ENCODE results near the gene ABHD16A. TPM values are rescaled to one million over a fixed set of nuclear protein-coding genes. Genes with fewer than 3 reads are reported as not detected.

ABHD16A gene
- total and polyA plus RNA-seq, 4 donors, result 26.6 to 59.4 (median 34.9) TPM

- H3K4me3 ChIP-seq (ENCODE audit: low read depth in 1 of 3, low read length in 3 of 3), result no peak overlapping the region
- peaks cover 0 to 27% (median 22%) of the 10 kb centered on the region in 4 donors for H3K4me1 ChIP-seq (ENCODE audit: control insufficient read depth in 4 of 4, insufficient read depth in 4 of 4, low read length in 3 of 4)
- no peaks in the 10 kb centered on the region for H3K9me3 ChIP-seq (ENCODE audit: control insufficient read depth in 4 of 4, low read length in 3 of 4)
- no peaks in the 10 kb centered on the region for H3K27me3 ChIP-seq (ENCODE audit: control insufficient read depth in 4 of 4, insufficient read depth in 4 of 4, low read length in 3 of 4)
- H3K27ac ChIP-seq (ENCODE audit: low read depth in 1 of 2, low read length in 2 of 2), result no peak overlapping the region
- 91% methylated on average over 9 of the region's 9 CpGs for WGBS
- peaks cover 38 to 88% (median 60%) of the 10 kb centered on the region in 4 donors for H3K36me3 ChIP-seq (ENCODE audit: control insufficient read depth in 4 of 4, insufficient read depth in 3 of 4, low read depth in 1 of 4, low read length in 3 of 4)
- no peak for DNase-seq (ENCODE audit: low spot score)
- no peak for TF ChIP-seq HNF4G (IDR thresholded peaks at IDR 0.05)
- no peak for TF ChIP-seq CTCF (IDR thresholded peaks at IDR 0.05; ENCODE audit: low read depth, low read length, missing input control)
- no peak overlapping the region for H3K9ac ChIP-seq (ENCODE audit: low read depth in 1 of 2, low read length in 2 of 2)
Measured at GRCh38 chr6:31639043-31639442, 64.1 kb downstream of the ABHD16A start.

Small RNA genes within 50 kb of the gene (small RNA-seq; reads per million reads assigned to genes)
- not detected for gene LY6G6D
- not detected for gene MIR4646
- gene RF00019, result not detected

Other genes with a start within 250 kb of the ABHD16A start
Only the 30 nearest of the 39 such genes appear.
- gene ATP6V1G2, start 156.7 kb downstream of the ABHD16A start, total RNA-seq, result under 1 TPM; 0.14 to 0.17 TPM
- under 1 TPM; 0.35 to 0.36 TPM for gene ATP6V1G2, start 156.7 kb downstream of the ABHD16A start, polyA plus RNA-seq
- gene NFKBIL1, start 155.7 kb downstream of the ABHD16A start, total RNA-seq, result 1 to 10 TPM; 6.7 to 8.0 TPM
- gene NFKBIL1, start 155.7 kb downstream of the ABHD16A start, polyA plus RNA-seq, result 1 to 10 TPM; 3.3 to 9.6 TPM
- not detected for gene LTA, start 131.0 kb downstream of the ABHD16A start, total RNA-seq
- gene LTA, start 131.0 kb downstream of the ABHD16A start, polyA plus RNA-seq, result under 1 TPM in 1 of 2 donors, not detected in 1; 0.05 TPM
- under 1 TPM; 0.19 to 0.42 TPM for gene TNF, start 127.8 kb downstream of the ABHD16A start, total RNA-seq
- gene TNF, start 127.8 kb downstream of the ABHD16A start, polyA plus RNA-seq, result under 1 TPM in 1 of 2 donors, not detected in 1; 0.06 TPM
- 1 to 10 TPM in 1 of 2 donors, under 1 TPM in 1; 0.67 to 5.3 TPM for gene LTB, start 120.9 kb downstream of the ABHD16A start, total RNA-seq
- gene LTB, start 120.9 kb downstream of the ABHD16A start, polyA plus RNA-seq, result 1 to 10 TPM; 1.4 to 1.7 TPM
- gene LST1, start 117.0 kb downstream of the ABHD16A start, total RNA-seq, result 10 to 100 TPM; 10.4 to 24.6 TPM
- gene LST1, start 117.0 kb downstream of the ABHD16A start, polyA plus RNA-seq, result 10 to 100 TPM; 11.6 to 15.3 TPM
- gene NCR3, start 110.3 kb downstream of the ABHD16A start, total RNA-seq, result under 1 TPM in 1 of 2 donors, not detected in 1; 0.42 TPM
- gene NCR3, start 110.3 kb downstream of the ABHD16A start, polyA plus RNA-seq, result under 1 TPM; 0.14 to 0.71 TPM
- gene AIF1, start 88.1 kb downstream of the ABHD16A start, total RNA-seq, result 10 to 100 TPM; 12.2 to 46.8 TPM
- gene AIF1, start 88.1 kb downstream of the ABHD16A start, polyA plus RNA-seq, result 10 to 100 TPM; 24.9 to 28.6 TPM
- 10 to 100 TPM; 27.2 to 31.9 TPM for gene PRRC2A, start 82.6 kb downstream of the ABHD16A start, total RNA-seq
- 10 to 100 TPM; 21.9 to 39.3 TPM for gene PRRC2A, start 82.6 kb downstream of the ABHD16A start, polyA plus RNA-seq
- 100 to 1,000 TPM; 109 to 119 TPM for gene BAG6, start 50.7 kb downstream of the ABHD16A start, total RNA-seq
- 100 to 1,000 TPM in 1 of 2 donors, 10 to 100 TPM in 1; 64.9 to 116 TPM for gene BAG6, start 50.7 kb downstream of the ABHD16A start, polyA plus RNA-seq
- gene APOM, start 47.4 kb downstream of the ABHD16A start, total RNA-seq, result 100 to 1,000 TPM in 1 of 2 donors, 10 to 100 TPM in 1; 89.8 to 164 TPM
- gene APOM, start 47.4 kb downstream of the ABHD16A start, polyA plus RNA-seq, result 100 to 1,000 TPM; 182 to 587 TPM
- 10 to 100 TPM in 1 of 2 donors, 1 to 10 TPM in 1; 8.1 to 10.8 TPM for gene C6orf47, start 42.5 kb downstream of the ABHD16A start, total RNA-seq
- gene C6orf47, start 42.5 kb downstream of the ABHD16A start, polyA plus RNA-seq, result 1 to 10 TPM; 2.0 to 6.7 TPM
- gene GPANK1, start 38.3 kb downstream of the ABHD16A start, total RNA-seq, result 10 to 100 TPM in 1 of 2 donors, 1 to 10 TPM in 1; 8.7 to 13.9 TPM
- gene GPANK1, start 38.3 kb downstream of the ABHD16A start, polyA plus RNA-seq, result 10 to 100 TPM in 1 of 2 donors, 1 to 10 TPM in 1; 7.6 to 13.8 TPM
- gene CSNK2B, start 37.2 kb downstream of the ABHD16A start, total RNA-seq, result 10 to 100 TPM; 58.1 to 60.5 TPM
- gene CSNK2B, start 37.2 kb downstream of the ABHD16A start, polyA plus RNA-seq, result 100 to 1,000 TPM in 1 of 2 donors, 10 to 100 TPM in 1; 93.5 to 108 TPM
- 1 to 10 TPM; 1.4 to 5.9 TPM for gene LY6G5B, start 33.3 kb downstream of the ABHD16A start, total RNA-seq
- 1 to 10 TPM; 1.2 to 2.8 TPM for gene LY6G5B, start 33.3 kb downstream of the ABHD16A start, polyA plus RNA-seq
- 1 to 10 TPM in 1 of 2 donors, under 1 TPM in 1; 0.59 to 1.1 TPM for gene LY6G5C, start 22.3 kb downstream of the ABHD16A start, total RNA-seq
- gene LY6G5C, start 22.3 kb downstream of the ABHD16A start, polyA plus RNA-seq, result 1 to 10 TPM; 1.1 to 2.5 TPM
- gene LY6G6F, start 3.5 kb upstream of the ABHD16A start, total RNA-seq, result 1 to 10 TPM in 1 of 2 donors, under 1 TPM in 1; 0.08 to 3.2 TPM
- gene LY6G6F, start 3.5 kb upstream of the ABHD16A start, polyA plus RNA-seq, result not detected
- not detected for gene LY6G6D, start 12.0 kb upstream of the ABHD16A start, total RNA-seq
- not detected for gene LY6G6D, start 12.0 kb upstream of the ABHD16A start, polyA plus RNA-seq
- not detected for gene LY6G6C, start 18.4 kb upstream of the ABHD16A start, total RNA-seq
- not detected for gene LY6G6C, start 18.4 kb upstream of the ABHD16A start, polyA plus RNA-seq
- gene MPIG6B, start 20.0 kb upstream of the ABHD16A start, total RNA-seq, result 10 to 100 TPM in 1 of 2 donors, under 1 TPM in 1; 0.08 to 10.7 TPM
- under 1 TPM; 0.15 to 0.33 TPM for gene MPIG6B, start 20.0 kb upstream of the ABHD16A start, polyA plus RNA-seq
- 10 to 100 TPM; 23.8 to 31.4 TPM for gene DDAH2, start 26.0 kb upstream of the ABHD16A start, total RNA-seq
- 10 to 100 TPM; 19.8 to 22.6 TPM for gene DDAH2, start 26.0 kb upstream of the ABHD16A start, polyA plus RNA-seq
- gene CLIC1, start 33.2 kb upstream of the ABHD16A start, total RNA-seq, result 100 to 1,000 TPM in 1 of 2 donors, 10 to 100 TPM in 1; 56.5 to 124 TPM
- 10 to 100 TPM; 63.7 to 65.2 TPM for gene CLIC1, start 33.2 kb upstream of the ABHD16A start, polyA plus RNA-seq
- 1 to 10 TPM; 5.9 to 6.4 TPM for gene MSH5, start 36.7 kb upstream of the ABHD16A start, total RNA-seq
- gene MSH5, start 36.7 kb upstream of the ABHD16A start, polyA plus RNA-seq, result 1 to 10 TPM; 1.2 to 2.2 TPM
- gene SAPCD1, start 59.3 kb upstream of the ABHD16A start, total RNA-seq, result 1 to 10 TPM in 1 of 2 donors, under 1 TPM in 1; 0.59 to 2.6 TPM
- gene SAPCD1, start 59.3 kb upstream of the ABHD16A start, polyA plus RNA-seq, result under 1 TPM in 1 of 2 donors, not detected in 1; 0.68 TPM
- gene VWA7, start 74.0 kb upstream of the ABHD16A start, total RNA-seq, result 1 to 10 TPM in 1 of 2 donors, under 1 TPM in 1; 0.17 to 2.0 TPM
- gene VWA7, start 74.0 kb upstream of the ABHD16A start, polyA plus RNA-seq, result 1 to 10 TPM in 1 of 2 donors, under 1 TPM in 1; 0.81 to 1.0 TPM
- 10 to 100 TPM; 32.4 to 44.7 TPM for gene VARS1, start 92.4 kb upstream of the ABHD16A start, total RNA-seq
- gene VARS1, start 92.4 kb upstream of the ABHD16A start, polyA plus RNA-seq, result 10 to 100 TPM; 17.9 to 32.5 TPM
- gene LSM2, start 103.6 kb upstream of the ABHD16A start, total RNA-seq, result 10 to 100 TPM in 1 of 2 donors, 1 to 10 TPM in 1; 7.3 to 18.7 TPM
- 10 to 100 TPM; 14.5 to 16.4 TPM for gene LSM2, start 103.6 kb upstream of the ABHD16A start, polyA plus RNA-seq
- gene HSPA1L, start 112.0 kb upstream of the ABHD16A start, total RNA-seq, result under 1 TPM; 0.67 to 0.79 TPM
- gene HSPA1L, start 112.0 kb upstream of the ABHD16A start, polyA plus RNA-seq, result under 1 TPM; 0.27 to 0.28 TPM
- 100 to 1,000 TPM in 1 of 2 donors, 10 to 100 TPM in 1; 98.5 to 120 TPM for gene HSPA1A, start 112.2 kb upstream of the ABHD16A start, total RNA-seq
- 10 to 100 TPM; 28.8 to 56.6 TPM for gene HSPA1A, start 112.2 kb upstream of the ABHD16A start, polyA plus RNA-seq
- gene HSPA1B, start 124.4 kb upstream of the ABHD16A start, total RNA-seq, result 100 to 1,000 TPM in 1 of 2 donors, 10 to 100 TPM in 1; 57.2 to 165 TPM
- gene HSPA1B, start 124.4 kb upstream of the ABHD16A start, polyA plus RNA-seq, result 10 to 100 TPM in 1 of 2 donors, 1 to 10 TPM in 1; 9.5 to 30.6 TPM

All from liver (tissue), 10 donors.